IMR-90 (cell line): Measurements from ENCODE around the gene SEL1L. TPM values are rescaled to one million over a fixed set of nuclear protein-coding genes. Genes with fewer than 3 reads are reported as not detected.

Experiments used
- ATAC-seq: fragments of 200-7000 bp; cut with Tn5 transposase; 2 replicates; pipeline ENCODE4 v1.9.1; 2020; ENCODE audit warnings: low read depth, mild to moderate bottlenecking, moderate library complexity
- BruUV-seq: library from RNA; stranded (reverse); fragments of 400-500 nt; replicated peaks from 2 replicates; lab custom pipeline; 2021; lab: Mats Ljungman, UMichigan
- CTCF ChIA-PET: fragments of 300-600 bp; formaldehyde crosslinking; extraction: SDS; loops from one replicate; lab custom pipeline; 2021; ENCODE audit warnings: antibody characterized with exemption; lab: Yijun Ruan, JAX
- POLR2A ChIA-PET: fragments of 300-600 bp; sonication (Branson Sonifier 250); formaldehyde crosslinking; loops from one replicate; lab custom pipeline; 2022; ENCODE audit warnings: antibody characterized with exemption; ENCODE audit not compliant: unreplicated experiment; lab: Charles Lee
- DNase-seq: peaks from one replicate; pipeline ENCODE4 v3.0.0; 2013
- H2AFZ ChIP-seq: replicated peaks from 2 replicates; pipeline ENCODE3; 2013; ENCODE audit warnings: low read length, mild to moderate bottlenecking; ENCODE audit not compliant: poor library complexity
- H2AK5ac ChIP-seq: 2 replicates; pipeline ENCODE4 v1.6.1; 2013; ENCODE audit warnings: low read depth, low read length, inconsistent platforms
- H2AK9ac ChIP-seq: replicated peaks from 2 replicates; pipeline ENCODE3; 2013; ENCODE audit warnings: mild to moderate bottlenecking, low read depth, low read length, moderate library complexity; ENCODE audit not compliant: poor library complexity
- H2BK120ac ChIP-seq: 2 replicates; pipeline ENCODE4 v1.6.1; 2013; ENCODE audit warnings: low read depth, low read length, inconsistent platforms
- H2BK15ac ChIP-seq: 3 replicates; pipeline ENCODE4 v1.6.1; 2013; ENCODE audit warnings: low read depth, low read length, inconsistent platforms
- H2BK20ac ChIP-seq: 2 replicates; pipeline ENCODE4 v1.6.1; 2013; ENCODE audit warnings: low read depth, mild to moderate bottlenecking, inconsistent platforms, low read length, moderate library complexity
- H2BK5ac ChIP-seq: 2 replicates; pipeline ENCODE4 v1.6.1; 2013; ENCODE audit warnings: mild to moderate bottlenecking, low read depth, low read length, inconsistent platforms; ENCODE audit not compliant: poor library complexity, severe bottlenecking
- H3K14ac ChIP-seq: replicated peaks from 2 replicates; pipeline ENCODE4 v1.6.1; 2013; ENCODE audit warnings: low read depth, low read length, inconsistent platforms
- H3K18ac ChIP-seq: 2 replicates; pipeline ENCODE4 v1.6.1; 2013; ENCODE audit warnings: low read depth, low read length, control low read depth
- H3K23ac ChIP-seq: 2 replicates; pipeline ENCODE4 v1.6.1; 2013; ENCODE audit warnings: low read depth, low read length, inconsistent platforms
- H3K27ac ChIP-seq: 2 replicates; pipeline ENCODE4 v1.5.1; 2013; ENCODE audit warnings: mild to moderate bottlenecking, control low read depth, low read length; ENCODE audit not compliant: insufficient read depth
- H3K27me3 ChIP-seq: 2 replicates; pipeline ENCODE4 v1.6.1; 2013; ENCODE audit warnings: low read length; ENCODE audit not compliant: control insufficient read depth, insufficient read depth
- H3K36me3 ChIP-seq: 2 replicates; pipeline ENCODE4 v1.6.1; 2013; ENCODE audit warnings: low read length, mixed read lengths; ENCODE audit not compliant: control insufficient read depth, insufficient read depth
- H3K4ac ChIP-seq: 2 replicates; pipeline ENCODE4 v1.6.1; 2013; ENCODE audit warnings: low read depth, low read length, inconsistent platforms
- H3K4me1 ChIP-seq: 2 replicates; pipeline ENCODE4 v1.6.1; 2013; ENCODE audit warnings: low read length, mixed read lengths; ENCODE audit not compliant: control insufficient read depth, insufficient read depth
- H3K4me2 ChIP-seq: 2 replicates; pipeline ENCODE4 v1.6.1; 2013; ENCODE audit warnings: low read depth, mild to moderate bottlenecking, control low read depth, low read length, moderate library complexity
- H3K4me3 ChIP-seq: 2 replicates; pipeline ENCODE4 v1.5.1; 2013; ENCODE audit warnings: low read depth, mild to moderate bottlenecking, control low read depth, low read length, moderate library complexity; ENCODE audit not compliant: insufficient read depth
- H3K56ac ChIP-seq: 2 replicates; pipeline ENCODE4 v1.6.1; 2013; ENCODE audit warnings: low read length, inconsistent platforms; ENCODE audit not compliant: insufficient read depth; ENCODE audit errors: extremely low read depth
- H3K79me1 ChIP-seq, 2 experiments: 2 replicates each; pipeline ENCODE4 v1.6.1; 2013; ENCODE audit warnings: low read length in 2 of 2, inconsistent platforms in 1 of 2, low read depth in 1 of 2
- H3K9ac ChIP-seq: 2 replicates; pipeline ENCODE4 v1.6.1; 2013; ENCODE audit warnings: low read depth, low read length, control low read depth
- H3K9me1 ChIP-seq: 2 replicates; pipeline ENCODE4 v1.6.1; 2013; ENCODE audit warnings: low read length, inconsistent platforms; ENCODE audit not compliant: insufficient read depth
- H3K9me3 ChIP-seq: 2 replicates; pipeline ENCODE4 v1.6.1; 2013; ENCODE audit warnings: low read length; ENCODE audit not compliant: control insufficient read depth, insufficient read depth
- H4K20me1 ChIP-seq: 2 replicates; pipeline ENCODE4 v1.6.1; 2013; ENCODE audit warnings: low read length, inconsistent platforms; ENCODE audit not compliant: insufficient read depth
- H4K5ac ChIP-seq: 2 replicates; pipeline ENCODE4 v1.6.1; 2013; ENCODE audit warnings: mild to moderate bottlenecking, low read depth, low read length, control low read depth
- H4K8ac ChIP-seq, 2 experiments: 2 replicates each; pipeline ENCODE4 v1.6.1; 2013; ENCODE audit warnings: low read depth in 2 of 2, low read length in 2 of 2, control low read depth in 1 of 2, inconsistent platforms in 1 of 2
- H4K91ac ChIP-seq: 2 replicates; pipeline ENCODE4 v1.6.1; 2013; ENCODE audit warnings: low read depth, low read length, inconsistent platforms; ENCODE audit not compliant: insufficient read depth
- BHLHE40 ChIP-seq: fragments of 150-350 bp; IDR thresholded peaks from 2 replicates; pipeline ENCODE4 v1.6.1; 2016; ENCODE audit warnings: mild to moderate bottlenecking, low read depth, low read length
- FOS ChIP-seq: fragments of 150-350 bp; IDR thresholded peaks from 2 replicates; pipeline ENCODE4 v1.6.1; 2016; ENCODE audit warnings: low read depth, low read length
- MAFK ChIP-seq: IDR thresholded peaks from 2 replicates; pipeline ENCODE4 v1.6.1; 2012; ENCODE audit warnings: low read depth, low read length, improper control_type of control experiment
- MAZ ChIP-seq: IDR thresholded peaks from 2 replicates; pipeline ENCODE4 v1.6.1; 2012; ENCODE audit warnings: low read depth, mild to moderate bottlenecking, low read length, improper control_type of control experiment, moderate library complexity, borderline replicate concordance
- MXI1 ChIP-seq: IDR thresholded peaks from 2 replicates; pipeline ENCODE4 v1.6.1; 2012; ENCODE audit warnings: low read depth, mild to moderate bottlenecking, low read length, moderate library complexity, borderline replicate concordance
- RCOR1 ChIP-seq: IDR thresholded peaks from 2 replicates; pipeline ENCODE4 v1.6.1; 2012; ENCODE audit warnings: mild to moderate bottlenecking, low read length, improper control_type of control experiment; ENCODE audit not compliant: insufficient replicate concordance
- RFX5 ChIP-seq: IDR thresholded peaks from 2 replicates; pipeline ENCODE4 v1.8.0; 2012; ENCODE audit warnings: low read depth, mild to moderate bottlenecking, low read length, moderate library complexity
- WGBS, 2 experiments: methylation state at CpG; one replicate each; pipeline versions ENCODE4 v1.1.5 to v1.1.7; 2013; ENCODE audit warnings: missing lambda C conversion rate in 2 of 2; ENCODE audit not compliant: insufficient read length in 1 of 2; ENCODE audit errors: extremely low coverage in 2 of 2; 5-methylcytosine and 5-hydroxymethylcytosine counted together
- dilution Hi-C: fragments of 300-500 bp; cut with HindIII; formaldehyde crosslinking; loops from one replicate; pipeline ENCODE4 v1.14.3; 2018; ENCODE audit warnings: low sequenced_read_pairs; ENCODE audit not compliant: unreplicated experiment
- in situ Hi-C: fragments of 300-500 bp; cut with MboI; formaldehyde crosslinking; loops from 3 replicates; pipeline ENCODE4 v1.14.3; 2019; ENCODE audit warnings: low sequenced_read_pairs, inconsistent platforms, mixed read lengths
- intact Hi-C: fragments of 100-400 bp; cut with micrococcal nuclease; formaldehyde crosslinking; loops from 2 replicates; pipeline ENCODE4 v1.10.0; 2022
- polyA plus RNA-seq, 3 experiments: library from polyadenylated mRNA; depleted of rRNA; stranded (reverse); fragments of >200 nt; gene quantifications; 2 replicates each; pipeline ENCODE4 v1.2.3, GENCODE V29; 2012; ENCODE audit warnings: low replicate concordance in 1 of 3
- total RNA-seq: library from RNA; depleted of rRNA; stranded (reverse); fragments of >200 nt; gene quantifications from 2 replicates; pipeline ENCODE4 v1.2.3, GENCODE V29; 2012
- TF ChIP-seq, protein P1 (sequence below): fragments of 150-350 bp; IDR thresholded peaks from 2 replicates; pipeline ENCODE4 v1.6.1; 2016; ENCODE audit warnings: low read depth, mild to moderate bottlenecking, low read length, moderate library complexity, borderline replicate concordance

Gene SEL1L
- total and polyA plus RNA-seq, 2 of the 4 experiments (the other 2 are of a cell fraction), result 21.0 to 62.4 TPM

DNA sequence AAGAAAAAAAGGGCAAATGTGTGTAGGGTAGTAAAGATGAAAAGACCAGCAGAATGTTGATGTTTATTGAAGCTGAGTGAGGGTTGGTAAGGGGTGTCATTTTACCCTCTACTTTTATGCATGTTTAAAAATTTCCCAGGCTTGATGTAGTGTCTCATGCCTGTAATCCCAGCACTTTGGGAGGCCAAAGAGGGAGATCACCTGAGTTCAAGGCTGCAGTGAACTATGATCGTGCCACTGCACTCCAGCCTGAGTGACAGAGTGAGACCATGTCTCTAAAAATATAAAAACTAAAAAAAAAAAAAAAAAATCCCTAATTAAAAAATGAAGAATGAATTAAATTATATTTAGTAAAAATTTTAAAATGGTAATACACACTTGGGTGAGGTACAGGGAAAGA, 8.5 kb downstream of the SEL1L start:
- H3K4me1 ChIP-seq, result no peaks in the 10 kb centered on the region
- no peak for ATAC-seq
- POLR2A ChIA-PET, result no interaction called here
- no peak overlapping the region for H4K8ac ChIP-seq
- no peak overlapping the region for H3K4ac ChIP-seq
- DNase-seq, result no peak
- no peak overlapping the region for H2AK9ac ChIP-seq
- WGBS, 2 experiments, result no CpG with 5 or more reads among the region's 1 CpG
- in situ Hi-C loops, result no loop called here
- dilution Hi-C loops, result no loop called here
- H4K20me1 ChIP-seq, result no peaks in the 10 kb centered on the region; the same call in 1 of the 2 replicates
- no peak overlapping the region for H3K4me3 ChIP-seq
- no peak overlapping the region for H2AFZ ChIP-seq
- no peak overlapping the region for H3K18ac ChIP-seq
- H2BK20ac ChIP-seq, result no peak overlapping the region
- intact Hi-C loops, result no loop called here
- no peak overlapping the region for H2AK5ac ChIP-seq
- H3K9me3 ChIP-seq, result no peaks in the 10 kb centered on the region
- CTCF ChIA-PET, result no interaction called here
- no peak overlapping the region for H3K4me2 ChIP-seq
- peaks cover 16 to 24% of the 10 kb centered on the region in 2 experiments; a peak in 3 of 4 replicates for H3K79me1 ChIP-seq
- H2BK15ac ChIP-seq, result no peak overlapping the region
- H3K23ac ChIP-seq, result no peak overlapping the region
- H3K9ac ChIP-seq, result no peak overlapping the region
- H3K9me1 ChIP-seq, result no peaks in the 10 kb centered on the region
- no peak overlapping the region for H3K27ac ChIP-seq
- no peak overlapping the region for H3K56ac ChIP-seq
- no TSS peak for BruUV-seq
- no peak overlapping the region for H4K5ac ChIP-seq
- peaks cover 13% of the 10 kb centered on the region for H3K36me3 ChIP-seq
- H2BK120ac ChIP-seq, result no peak overlapping the region
- TF ChIP-seq MAFK (no peak), MXI1 (no peak), BHLHE40 (no peak), RFX5 (no peak), FOS (no peak), MAZ (no peak), RCOR1 (no peak)
- TF ChIP-seq, protein P1, sequence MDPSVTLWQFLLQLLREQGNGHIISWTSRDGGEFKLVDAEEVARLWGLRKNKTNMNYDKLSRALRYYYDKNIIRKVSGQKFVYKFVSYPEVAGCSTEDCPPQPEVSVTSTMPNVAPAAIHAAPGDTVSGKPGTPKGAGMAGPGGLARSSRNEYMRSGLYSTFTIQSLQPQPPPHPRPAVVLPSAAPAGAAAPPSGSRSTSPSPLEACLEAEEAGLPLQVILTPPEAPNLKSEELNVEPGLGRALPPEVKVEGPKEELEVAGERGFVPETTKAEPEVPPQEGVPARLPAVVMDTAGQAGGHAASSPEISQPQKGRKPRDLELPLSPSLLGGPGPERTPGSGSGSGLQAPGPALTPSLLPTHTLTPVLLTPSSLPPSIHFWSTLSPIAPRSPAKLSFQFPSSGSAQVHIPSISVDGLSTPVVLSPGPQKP, result no peak
- no peak overlapping the region for H4K91ac ChIP-seq
- H3K27me3 ChIP-seq, result no peaks in the 10 kb centered on the region
- no peak overlapping the region for H3K14ac ChIP-seq
- H2BK5ac ChIP-seq, result no peak overlapping the region
